ENCODE results near the gene DGKH. TPM values are rescaled to one million over a fixed set of nuclear protein-coding genes. Genes with fewer than 3 reads are reported as not detected.

DGKH gene
- total RNA-seq, 2 experiments from 2014 or later: 6.0 TPM

DNA sequence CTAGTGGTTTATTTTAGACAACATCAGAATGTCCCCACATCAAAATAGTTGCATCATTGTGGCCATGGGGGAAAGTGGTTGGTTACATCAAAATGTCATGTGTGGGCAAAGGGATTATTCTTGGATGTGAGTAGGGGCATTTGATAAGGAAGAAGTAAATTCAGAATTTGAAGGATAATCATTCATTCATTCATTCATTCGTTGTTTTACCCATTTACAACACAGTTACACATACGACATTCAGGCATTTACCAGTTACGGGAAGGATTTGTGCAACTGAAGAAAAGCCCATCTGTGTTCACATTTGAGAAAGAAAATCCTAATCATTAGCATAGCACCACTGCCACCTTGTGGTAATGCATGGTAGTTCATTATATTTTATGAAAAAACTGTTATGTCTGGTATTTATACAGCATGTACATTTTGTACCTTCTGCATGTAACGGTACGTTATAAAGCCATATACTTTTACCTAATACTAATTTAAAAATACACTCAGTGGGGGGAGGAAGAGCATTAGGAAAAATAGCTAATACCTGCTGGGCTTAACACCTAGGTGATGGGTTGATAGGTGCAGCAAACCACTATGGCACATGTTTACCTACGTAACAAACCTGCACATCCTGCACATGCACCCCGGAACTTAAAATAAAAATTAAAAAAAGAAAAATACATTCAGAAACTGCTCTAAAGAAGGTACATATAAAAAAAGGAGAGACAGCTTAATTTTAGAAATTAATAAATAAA is 62.1 kb downstream of the DGKH start:
- DNase-seq (peak in 7 of 14 experiments; percentile 8 to 82 (median 63)), ATAC-seq (ENCODE audit: poor library complexity) (peak; percentile 74)
- Mint-ChIP-seq H3K9me3 (no peaks in the 10 kb centered on the region), H3K27ac (no peak overlapping the region), H3K36me3 (ENCODE audit: low read depth) (no peaks in the 10 kb centered on the region), H3K4me3 (no peak overlapping the region), H3K27me3 (no peaks in the 10 kb centered on the region), H3K4me1 (ENCODE audit: low read depth) (peaks cover 7% of the 10 kb centered on the region)
- ChIA-PET POLR2A (interaction anchor here (1.5 kb wide), 1 partner anchor 443 kb away, joined by 4 read pairs; no protein-coding TSS in a partner anchor), CTCF (interaction anchor here (1.0 to 2.9 kb wide), 4 partner anchors 205 to 443 kb away, joined by 3 to 10 read pairs (median 5); no protein-coding TSS in a partner anchor)
- intact Hi-C loops (cut with DNase I, micrococcal nuclease): loop anchor here (1.0 to 10.0 kb wide), 8 partner anchors 205 to 1036 kb away; no protein-coding TSS in a partner anchor
- H3K4me1 ChIP-seq (ENCODE audit: insufficient read depth, low read length): no peaks in the 10 kb centered on the region
- no peaks in the 10 kb centered on the region for H3K27me3 ChIP-seq (ENCODE audit: control insufficient read depth in 1 of 2, insufficient read depth in 2 of 2, low read length in 2 of 2)
- TF ChIP-seq CTCF (IDR thresholded peaks at IDR 0.05): peak; percentile 85
- no peaks in the 10 kb centered on the region for H3K9me3 ChIP-seq (ENCODE audit: control insufficient read depth in 1 of 2, insufficient read depth in 1 of 2, low read length in 2 of 2)
- H3K36me3 ChIP-seq (ENCODE audit: insufficient read depth, low read length): no peaks in the 10 kb centered on the region
- no peak overlapping the region for H3K4me3 ChIP-seq (ENCODE audit: low read length)
- no peak overlapping the region for H3K27ac ChIP-seq (ENCODE audit: low read depth in 1 of 2, low read length in 2 of 2)

DNA sequence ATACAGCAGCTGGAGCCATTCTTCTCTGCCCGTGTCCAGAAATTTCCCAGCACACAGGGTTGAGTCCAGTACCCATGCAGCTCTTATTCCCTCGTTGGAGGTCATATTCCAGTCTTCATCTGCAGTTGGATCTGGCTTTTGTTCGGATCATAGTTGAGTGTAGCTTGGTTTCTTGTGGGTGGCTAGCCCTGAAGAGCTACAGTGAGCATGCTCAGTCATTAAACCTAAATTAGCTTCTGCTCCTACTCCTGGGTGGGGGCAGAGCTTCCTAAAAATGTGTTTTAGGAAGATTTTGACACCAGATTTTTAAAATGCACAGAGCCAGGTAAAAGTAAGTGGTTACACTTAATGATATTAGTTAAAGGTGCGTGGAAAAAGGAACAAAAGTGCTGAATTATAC is 64.4 kb downstream of the DGKH start:
- ChIA-PET POLR2A (interaction anchor here (0.9 to 1.2 kb wide), 2 partner anchors 12 to 642 kb away, joined by 3 to 4 read pairs; no protein-coding TSS in a partner anchor), CTCF (interaction anchor here (2.9 kb wide), 1 partner anchor 445 kb away, joined by 10 read pairs; no protein-coding TSS in a partner anchor)
- peaks cover 7% of the 10 kb centered on the region for H3K4me1 Mint-ChIP-seq (ENCODE audit: low read depth)
- H3K9me3 Mint-ChIP-seq: no peaks in the 10 kb centered on the region
- H3K9me3 ChIP-seq (ENCODE audit: control insufficient read depth in 1 of 2, insufficient read depth in 1 of 2, low read length in 2 of 2): no peaks in the 10 kb centered on the region
- no peak overlapping the region for H3K27ac ChIP-seq (ENCODE audit: low read depth in 1 of 2, low read length in 2 of 2)
- H3K36me3 Mint-ChIP-seq (ENCODE audit: low read depth): no peaks in the 10 kb centered on the region
- no peaks in the 10 kb centered on the region for H3K36me3 ChIP-seq (ENCODE audit: insufficient read depth, low read length)
- H3K4me3 ChIP-seq (ENCODE audit: low read length): no peak overlapping the region
- DNase-seq (no peak), ATAC-seq (ENCODE audit: poor library complexity) (no peak)
- no peaks in the 10 kb centered on the region for H3K27me3 ChIP-seq (ENCODE audit: control insufficient read depth in 1 of 2, insufficient read depth in 2 of 2, low read length in 2 of 2)
- H3K27ac Mint-ChIP-seq: no peak overlapping the region
- no peak for TF ChIP-seq CTCF (IDR thresholded peaks at IDR 0.05)
- intact Hi-C loops (cut with DNase I, micrococcal nuclease): loop anchor here (5.0 to 10.0 kb wide), 4 partner anchors 698 to 766 kb away; no protein-coding TSS in a partner anchor
- H3K27me3 Mint-ChIP-seq: no peaks in the 10 kb centered on the region
- no peak overlapping the region for H3K4me3 Mint-ChIP-seq
- no peaks in the 10 kb centered on the region for H3K4me1 ChIP-seq (ENCODE audit: insufficient read depth, low read length)

DNA sequence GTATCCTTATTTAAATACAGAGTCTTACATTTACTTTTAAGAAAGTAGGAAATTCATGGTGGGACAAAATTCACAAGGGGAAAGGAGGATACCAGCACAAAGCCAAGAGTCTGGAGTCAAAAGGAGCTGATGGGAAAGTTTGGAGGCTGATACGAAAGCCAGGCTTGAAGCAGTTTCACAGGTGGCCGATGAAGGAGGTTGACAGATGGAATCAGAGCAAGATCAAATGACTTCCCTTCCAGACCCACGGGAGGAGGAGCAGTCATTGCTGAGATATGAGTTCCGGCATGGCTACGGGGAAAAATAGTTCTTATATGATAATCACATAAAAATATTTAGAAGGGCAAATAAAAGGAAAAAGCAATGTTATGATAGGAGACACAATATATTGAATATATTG is 65.0 kb downstream of the DGKH start:
- intact Hi-C loops (cut with DNase I, micrococcal nuclease): loop anchor here (5.0 to 10.0 kb wide), 4 partner anchors 699 to 766 kb away; no protein-coding TSS in a partner anchor
- ATAC-seq (ENCODE audit: poor library complexity) (no peak), DNase-seq (no peak)
- Mint-ChIP-seq H3K9me3 (no peaks in the 10 kb centered on the region), H3K4me3 (no peak overlapping the region), H3K4me1 (ENCODE audit: low read depth) (peaks cover 7% of the 10 kb centered on the region), H3K36me3 (ENCODE audit: low read depth) (no peaks in the 10 kb centered on the region), H3K27ac (no peak overlapping the region), H3K27me3 (no peaks in the 10 kb centered on the region)
- ChIA-PET POLR2A (interaction anchor here (0.9 kb wide), 1 partner anchor 11 kb away, joined by 3 read pairs; no protein-coding TSS in a partner anchor), CTCF (interaction anchor here (2.9 kb wide), 1 partner anchor 446 kb away, joined by 10 read pairs; no protein-coding TSS in a partner anchor)
- no peak for TF ChIP-seq CTCF (IDR thresholded peaks at IDR 0.05)
- Histone ChIP-seq H3K4me3 (ENCODE audit: low read length) (no peak overlapping the region), H3K4me1 (ENCODE audit: insufficient read depth, low read length) (no peaks in the 10 kb centered on the region), H3K9me3 (ENCODE audit: control insufficient read depth in 1 of 2, insufficient read depth in 1 of 2, low read length in 2 of 2) (no peaks in the 10 kb centered on the region), H3K27ac (ENCODE audit: low read depth in 1 of 2, low read length in 2 of 2) (no peak overlapping the region), H3K27me3 (ENCODE audit: control insufficient read depth in 1 of 2, insufficient read depth in 2 of 2, low read length in 2 of 2) (no peaks in the 10 kb centered on the region), H3K36me3 (ENCODE audit: insufficient read depth, low read length) (no peaks in the 10 kb centered on the region)
